Naive thymus-derived CD8-positive, alpha-beta T cell (primary cell): Measurements from ENCODE around the gene ZPBP2. TPM values are rescaled to one million over a fixed set of nuclear protein-coding genes. Genes with fewer than 3 reads are reported as not detected.
A peak's percentile ranks its signal among the peaks of the same experiment; 100 is the strongest.
"Not testable (repeated sequence)": the region's sequence is repeated elsewhere in the genome, so short reads cannot be mapped to it uniquely, and the experiment has no call there.

Experiments
- ATAC-seq, 2 donors: fragments of 150-1000 bp; cut with Tn5 transposase in 1 of 2; sonication (Bioruptor Pico), chemical (Tn5 transposase) in 1 of 2; 1 replicate in 1 of 2; 2 replicates in 1 of 2; pipeline ENCODE4 v1.10.0; 2021; ENCODE audit warnings: mild to moderate bottlenecking in 2 of 2, moderate library complexity in 2 of 2
- POLR2A ChIA-PET: fragments of 350-600 bp; sonication (Branson Sonifier 250); formaldehyde crosslinking; loops from one replicate; lab custom pipeline; 2021; ENCODE audit warnings: antibody characterized with exemption; lab: Charles Lee
- DNase-seq, 10 donors: peaks; one replicate each; pipeline versions ENCODE4 v3.0.0 to v3.0.0-alpha.2; 2020 to 2022
- H3K27ac Mint-ChIP-seq, 10 donors: one replicate each; pipeline ENCODE4 v1.8.0; 2020 to 2022; ENCODE audit warnings: mild to moderate bottlenecking in 10 of 10, mixed read lengths in 10 of 10, moderate library complexity in 4 of 10, inconsistent platforms in 1 of 10
- H3K27me3 Mint-ChIP-seq, 5 donors: one replicate each; pipeline ENCODE4 v1.8.0; 2021 to 2022; ENCODE audit warnings: mixed read lengths in 5 of 5
- H3K36me3 Mint-ChIP-seq, 3 donors: one replicate each; pipeline ENCODE4 v1.8.0; 2020 to 2022; ENCODE audit warnings: mixed read lengths in 3 of 3, mild to moderate bottlenecking in 2 of 3, inconsistent platforms in 1 of 3
- H3K4me1 Mint-ChIP-seq, 4 donors: one replicate each; pipeline ENCODE4 v1.8.0; 2021 to 2022; ENCODE audit warnings: mixed read lengths in 4 of 4
- H3K4me3 Mint-ChIP-seq, 10 donors: one replicate each; pipeline ENCODE4 v1.8.0; 2020 to 2022; ENCODE audit warnings: mild to moderate bottlenecking in 10 of 10, mixed read lengths in 10 of 10, moderate library complexity in 6 of 10, inconsistent platforms in 1 of 10
- H3K9me3 Mint-ChIP-seq, 9 donors: one replicate each; pipeline ENCODE4 v1.8.0; 2020 to 2022; ENCODE audit warnings: mixed read lengths in 9 of 9, mild to moderate bottlenecking in 3 of 9, inconsistent platforms in 1 of 9, moderate library complexity in 1 of 9
- polyA plus RNA-seq, 3 donors: library from polyadenylated mRNA; unstranded; fragments of 300-500 nt; fragmentation: Illumina TruSeq; gene quantifications; one replicate each; pipeline ENCODE4 v1.2.3, GENCODE V29; 2021
- total RNA-seq, 8 experiments: library from RNA in 2 of 8; stranded (reverse) in 2 of 8; gene quantifications; one replicate each; pipeline ENCODE4 v1.2.3 and lab custom pipeline; 2021 to 2026

The ZPBP2 gene
- total and polyA plus RNA-seq, 5 experiments from 2014 or later: 0.38 to 0.49 TPM; not detected in 3

DNA sequence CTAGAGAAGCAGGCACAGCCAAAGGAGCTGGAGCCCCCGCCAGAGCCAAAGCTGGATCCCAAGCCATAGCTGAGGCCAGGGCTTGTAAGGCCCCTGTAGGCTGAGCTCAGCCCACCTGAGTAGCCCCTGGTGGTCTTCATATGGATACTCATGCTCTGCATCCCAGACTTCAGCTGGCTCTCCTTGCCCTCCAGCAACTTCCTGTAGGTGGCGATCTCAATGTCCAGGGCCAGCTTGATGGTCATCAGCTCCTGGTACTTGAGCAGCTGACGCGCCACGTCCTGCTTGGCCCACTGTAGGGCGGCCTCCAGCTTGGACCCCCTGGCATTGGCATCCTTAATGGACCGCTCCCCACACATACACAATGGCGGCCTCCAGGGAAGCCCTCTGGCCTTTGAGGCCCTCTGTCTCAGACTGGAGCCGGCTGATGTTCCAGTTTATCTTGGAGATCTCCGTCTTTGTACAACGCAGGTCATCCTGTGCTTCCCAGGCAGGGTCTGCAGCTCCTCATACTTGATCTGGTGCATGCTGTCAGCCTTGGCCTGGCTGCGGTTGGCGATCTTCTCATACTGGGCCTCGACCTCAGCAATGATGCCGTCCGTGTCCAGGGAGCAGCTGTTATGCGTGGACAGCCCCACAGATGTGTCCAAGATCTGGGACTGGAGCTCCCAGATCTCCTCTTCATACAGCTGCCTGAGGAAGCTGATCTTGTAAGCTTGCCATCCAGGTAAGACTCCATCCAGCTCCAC, 32.8 kb upstream of the ZPBP2 start:
- Mint-ChIP-seq H3K27ac (peak overlapping the region in 5 of 10 donors; percentile 64 to 85 (median 84)), H3K4me1 (peaks cover 25 to 60% (median 51%) of the 10 kb centered on the region in 4 donors)

GRCh38 chr17:39836117-39836516, 31.9 kb upstream of the ZPBP2 start:
- no peaks in the 10 kb centered on the region for H3K27me3 Mint-ChIP-seq
- peaks cover 3 to 23% (median 12%) of the 10 kb centered on the region in 9 donors for H3K9me3 Mint-ChIP-seq
- H3K4me3 Mint-ChIP-seq: no peak overlapping the region
- peaks cover 28 to 63% (median 52%) of the 10 kb centered on the region in 4 donors for H3K4me1 Mint-ChIP-seq
- peaks cover 25 to 59% (median 49%) of the 10 kb centered on the region in 3 donors for H3K36me3 Mint-ChIP-seq
- H3K27ac Mint-ChIP-seq: peak overlapping the region in 6 of 10 donors; percentile 9 to 85 (median 40)
- POLR2A ChIA-PET: interaction anchor here (1.4 kb wide), 2 partner anchors 14 to 37 kb away, joined by 3 to 4 read pairs; no protein-coding TSS in a partner anchor
- ATAC-seq (no peak), DNase-seq (no peak)

More for the DNA sequence above, 32.8 kb upstream of the ZPBP2 start:
- no peak for ATAC-seq
- H3K36me3 Mint-ChIP-seq: peaks cover 25 to 58% (median 50%) of the 10 kb centered on the region in 3 donors
- H3K4me3 Mint-ChIP-seq: no peak overlapping the region
- POLR2A ChIA-PET: interaction anchor here (1.2 to 1.8 kb wide), 4 partner anchors 13 to 80 kb away, joined by 3 to 8 read pairs (median 4); no protein-coding TSS in a partner anchor
- no peak for DNase-seq
- peaks cover 3 to 23% (median 12%) of the 10 kb centered on the region in 9 donors for H3K9me3 Mint-ChIP-seq
- no peaks in the 10 kb centered on the region for H3K27me3 Mint-ChIP-seq

- Mint-ChIP-seq H3K4me3 (no peak overlapping the region), H3K9me3 (peaks cover 3 to 23% (median 12%) of the 10 kb centered on the region in 9 donors), H3K4me1 (peaks cover 32 to 63% (median 58%) of the 10 kb centered on the region in 4 donors), H3K27me3 (no peaks in the 10 kb centered on the region), H3K36me3 (peaks cover 25 to 57% (median 50%) of the 10 kb centered on the region in 3 donors), H3K27ac (peak overlapping the region in 5 of 10 donors; percentile 8 to 77 (median 71))
- DNase-seq: no peak
- POLR2A ChIA-PET: no interaction called here
- ATAC-seq: no peak
These were observed 29.9 kb upstream of the ZPBP2 start for GRCh38 chr17:39838057-39838456.

DNA sequence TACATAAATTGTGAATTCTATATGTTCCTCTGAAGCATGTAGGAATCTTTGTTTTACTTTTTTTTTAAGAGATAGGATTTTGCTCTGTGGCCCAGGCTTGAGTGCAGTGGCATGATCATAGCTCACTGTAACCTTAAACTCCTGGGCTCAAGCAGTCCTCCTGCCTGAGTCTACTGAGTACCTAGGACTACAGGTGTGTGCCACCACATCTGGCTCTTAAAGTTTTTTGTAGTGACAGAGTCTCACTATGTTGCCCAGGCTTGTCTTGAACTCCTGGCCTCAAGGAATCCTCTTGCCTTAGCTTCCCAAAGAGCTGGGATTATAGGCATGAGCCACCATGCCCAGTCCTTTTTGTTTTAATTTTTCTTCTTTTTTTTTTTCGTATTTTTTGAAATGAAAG, 29.2 kb upstream of the ZPBP2 start:
- peak overlapping the region in 5 of 10 donors; percentile 46 to 77 (median 71) for H3K27ac Mint-ChIP-seq
- POLR2A ChIA-PET: interaction anchor here (0.7 kb wide), 1 partner anchor 19 kb away, joined by 3 read pairs; no protein-coding TSS in a partner anchor
- peaks cover 3 to 23% (median 12%) of the 10 kb centered on the region in 9 donors for H3K9me3 Mint-ChIP-seq
- peaks cover 29 to 66% (median 61%) of the 10 kb centered on the region in 4 donors for H3K4me1 Mint-ChIP-seq
- ATAC-seq (no peak), DNase-seq (no peak)
- peaks cover 25 to 57% (median 48%) of the 10 kb centered on the region in 3 donors for H3K36me3 Mint-ChIP-seq
- H3K4me3 Mint-ChIP-seq: no peak overlapping the region
- no peaks in the 10 kb centered on the region for H3K27me3 Mint-ChIP-seq

DNA sequence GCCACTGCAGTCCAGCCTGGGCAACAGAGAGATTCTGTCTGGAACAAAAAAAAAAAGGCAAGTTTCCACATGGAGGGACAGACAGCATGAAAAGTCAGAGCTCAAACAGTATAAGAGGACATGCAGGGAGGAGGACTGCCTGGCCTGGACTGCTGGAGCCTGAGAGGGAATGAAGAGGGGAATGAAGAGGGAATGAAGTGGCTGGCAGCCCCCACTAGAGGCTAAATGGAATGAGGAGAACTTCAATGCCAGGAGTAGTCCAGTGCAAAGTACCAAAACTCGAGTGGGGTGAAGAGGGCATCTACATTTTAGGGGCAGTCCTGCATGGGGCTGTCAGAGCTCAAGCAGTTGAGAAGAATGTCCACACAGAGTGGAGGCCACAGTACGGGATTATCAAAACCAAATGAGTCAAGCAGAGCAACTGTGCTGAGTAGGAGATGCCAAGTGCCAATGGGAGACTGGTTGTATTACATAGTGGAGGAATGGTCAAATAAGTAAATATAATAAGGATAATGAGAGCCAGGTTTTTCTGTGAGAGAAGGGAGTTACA, 26.8 kb upstream of the ZPBP2 start:
- peak overlapping the region in 6 of 10 donors; percentile 24 to 49 (median 38) for H3K4me3 Mint-ChIP-seq
- ATAC-seq (no peak), DNase-seq (no peak)
- peaks cover 31 to 68% (median 66%) of the 10 kb centered on the region in 4 donors for H3K4me1 Mint-ChIP-seq
- H3K9me3 Mint-ChIP-seq: peaks cover 3 to 18% (median 10%) of the 10 kb centered on the region in 9 donors
- H3K27ac Mint-ChIP-seq: peak overlapping the region; percentile 68 to 93 (median 86)
- no peaks in the 10 kb centered on the region for H3K27me3 Mint-ChIP-seq
- H3K36me3 Mint-ChIP-seq: peaks cover 15 to 46% (median 33%) of the 10 kb centered on the region in 3 donors
- POLR2A ChIA-PET: interaction anchor here (0.6 kb wide), 1 partner anchor 22 kb away, joined by 3 read pairs; no protein-coding TSS in a partner anchor

- Mint-ChIP-seq H3K9me3 (no peaks in the 10 kb centered on the region), H3K27ac (peak overlapping the region; percentile 10 to 95 (median 86)), H3K36me3 (peaks cover 0 to 39% (median 5%) of the 10 kb centered on the region in 3 donors), H3K4me3 (peak overlapping the region in 5 of 10 donors; percentile 14 to 81 (median 16)), H3K4me1 (peaks cover 39 to 88% (median 80%) of the 10 kb centered on the region in 4 donors), H3K27me3 (no peaks in the 10 kb centered on the region)
- POLR2A ChIA-PET: interaction anchor here (1.0 to 1.7 kb wide), 6 partner anchors 18 to 86 kb away, joined by 3 to 5 read pairs (median 3); no protein-coding TSS in a partner anchor
- ATAC-seq: no peak
- no peak for DNase-seq
These were observed 22.8 kb upstream of the ZPBP2 start for GRCh38 chr17:39845052-39845846.

GRCh38 chr17:39846205-39846604, 21.8 kb upstream of the ZPBP2 start:
- DNase-seq: no peak
- Mint-ChIP-seq H3K4me1 (peaks cover 36 to 83% (median 75%) of the 10 kb centered on the region in 4 donors), H3K4me3 (peak overlapping the region in 4 of 10 donors; percentile 19 to 55 (median 38)), H3K36me3 (peaks cover 0 to 33% (median 6%) of the 10 kb centered on the region in 3 donors), H3K27ac (peak overlapping the region; percentile 29 to 95 (median 60)), H3K27me3 (no peaks in the 10 kb centered on the region), H3K9me3 (no peaks in the 10 kb centered on the region)
- POLR2A ChIA-PET: interaction anchor here (0.6 to 1.7 kb wide), 6 partner anchors 17 to 87 kb away, joined by 3 to 5 read pairs (median 3); no protein-coding TSS in a partner anchor
- no peak for ATAC-seq

GRCh38 chr17:39848600-39848999, 19.4 kb upstream of the ZPBP2 start:
- Mint-ChIP-seq H3K4me1 (peaks cover 37 to 82% (median 75%) of the 10 kb centered on the region in 4 donors), H3K4me3 (peak overlapping the region in 9 of 10 donors; percentile 16 to 78 (median 68)), H3K36me3 (peaks cover 0 to 30% (median 2%) of the 10 kb centered on the region in 3 donors), H3K27me3 (no peaks in the 10 kb centered on the region), H3K27ac (peak overlapping the region; percentile 85 to 94 (median 90)), H3K9me3 (no peaks in the 10 kb centered on the region)
- POLR2A ChIA-PET: interaction anchor here (0.5 to 2.4 kb wide), 8 partner anchors 12 to 94 kb away, joined by 3 to 8 read pairs (median 4); no protein-coding TSS in a partner anchor
- DNase-seq: peak in 4 of 10 donors; percentile 24 to 39 (median 31)
- ATAC-seq: peak; percentile 73 to 91

DNA sequence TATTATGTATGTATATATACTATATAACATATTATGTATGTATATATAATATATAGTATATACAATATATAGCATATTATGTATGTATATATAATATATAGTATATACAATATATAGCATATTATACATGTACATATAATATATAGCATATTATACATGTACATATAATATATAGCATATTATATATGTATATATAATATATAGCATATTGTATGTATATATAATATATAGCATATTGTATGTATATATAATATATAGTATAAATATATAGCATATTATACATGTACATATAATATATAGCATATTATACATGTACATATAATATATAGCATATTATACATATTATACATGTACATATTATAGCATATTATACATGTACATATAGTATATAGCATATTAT, 17.8 kb upstream of the ZPBP2 start:
- H3K4me1 Mint-ChIP-seq: peaks cover 35 to 78% (median 74%) of the 10 kb centered on the region in 4 donors
- not testable (repeated sequence) for ATAC-seq

GRCh38 chr17:39852239-39852638, 15.8 kb upstream of the ZPBP2 start:
- H3K27me3 Mint-ChIP-seq: no peaks in the 10 kb centered on the region
- peak overlapping the region; percentile 63 to 90 (median 86) for H3K27ac Mint-ChIP-seq
- peak overlapping the region; percentile 20 to 70 (median 44) for H3K4me3 Mint-ChIP-seq
- POLR2A ChIA-PET: interaction anchor here (0.5 to 1.9 kb wide), 5 partner anchors 9 to 54 kb away, joined by 3 to 5 read pairs (median 3); no protein-coding TSS in a partner anchor
- DNase-seq: no peak
- peaks cover 28 to 70% (median 68%) of the 10 kb centered on the region in 4 donors for H3K4me1 Mint-ChIP-seq
- ATAC-seq: peak; percentile 28 to 29
- H3K36me3 Mint-ChIP-seq: peaks cover 0 to 29% (median 2%) of the 10 kb centered on the region in 3 donors
- H3K9me3 Mint-ChIP-seq: no peaks in the 10 kb centered on the region

More for the DNA sequence above, 17.8 kb upstream of the ZPBP2 start:
- peaks cover 0 to 31% (median 2%) of the 10 kb centered on the region in 3 donors for H3K36me3 Mint-ChIP-seq
- H3K27me3 Mint-ChIP-seq, DNase-seq, H3K4me3 Mint-ChIP-seq, H3K9me3 Mint-ChIP-seq, POLR2A ChIA-PET, H3K27ac Mint-ChIP-seq: not testable (repeated sequence)

GRCh38 chr17:39854909-39855308, 13.1 kb upstream of the ZPBP2 start:
- peaks cover 18 to 66% (median 63%) of the 10 kb centered on the region in 4 donors for H3K4me1 Mint-ChIP-seq
- H3K36me3 Mint-ChIP-seq: peaks cover 0 to 25% (median 4%) of the 10 kb centered on the region in 3 donors
- no peaks in the 10 kb centered on the region for H3K27me3 Mint-ChIP-seq
- H3K27ac Mint-ChIP-seq: peak overlapping the region; percentile 56 to 85 (median 74)
- POLR2A ChIA-PET: interaction anchor here (0.6 kb wide), 1 partner anchor 1015 kb away, joined by 3 read pairs; no protein-coding TSS in a partner anchor
- H3K9me3 Mint-ChIP-seq: no peaks in the 10 kb centered on the region
- peak overlapping the region in 2 of 10 donors; percentile 2 to 33 for H3K4me3 Mint-ChIP-seq
- ATAC-seq (no peak), DNase-seq (no peak)
